WTC11 (cell line): Measurements from ENCODE around the gene AK8. TPM values are rescaled to one million over a fixed set of nuclear protein-coding genes. Genes with fewer than 3 reads are reported as not detected.

ENCODE experiments used
- ATAC-seq: fragments of 200-7000 bp; cut with Tn5 transposase; 2 replicates; pipeline ENCODE4 v1.10.0; 2021; ENCODE audit warnings: mild to moderate bottlenecking, moderate library complexity
- CTCF ChIA-PET: fragments of 300-600 bp; sonication (Branson Sonifier 250); formaldehyde crosslinking; loops from one replicate; lab custom pipeline; 2021; ENCODE audit warnings: antibody characterized with exemption; lab: Charles Lee
- POLR2A ChIA-PET: fragments of 350-600 bp; sonication (Branson Sonifier 250); formaldehyde crosslinking; loops from one replicate; lab custom pipeline; 2021; ENCODE audit warnings: antibody characterized with exemption; lab: Charles Lee
- DNase-seq: peaks from one replicate; pipeline ENCODE4 v3.0.0; 2021; ENCODE audit warnings: low spot score
- H3K27ac Mint-ChIP-seq: 2 replicates; pipeline ENCODE4 v1.8.0; 2021; ENCODE audit warnings: mixed read lengths
- H3K27me3 Mint-ChIP-seq: 2 replicates; pipeline ENCODE4 v1.8.0; 2021; ENCODE audit warnings: low read depth, mild to moderate bottlenecking, moderate library complexity, mixed read lengths
- H3K36me3 Mint-ChIP-seq: 2 replicates; pipeline ENCODE4 v1.8.0; 2021; ENCODE audit warnings: mixed read lengths
- H3K4me1 Mint-ChIP-seq: 2 replicates; pipeline ENCODE4 v1.8.0; 2022; ENCODE audit warnings: mixed read lengths
- H3K4me3 Mint-ChIP-seq: 2 replicates; pipeline ENCODE4 v1.8.0; 2021; ENCODE audit warnings: mild to moderate bottlenecking, moderate library complexity, mixed read lengths
- H3K9me3 Mint-ChIP-seq: 2 replicates; pipeline ENCODE4 v1.8.0; 2021; ENCODE audit warnings: mixed read lengths
- CBFB ChIP-seq: sonication (generic); formaldehyde crosslinking; IDR thresholded peaks from 2 replicates; pipeline ENCODE4 v1.8.1; 2022; ENCODE audit warnings: mild to moderate bottlenecking, low read depth, missing genetic modification reagents
- ESRRA ChIP-seq: sonication (generic); formaldehyde crosslinking; IDR thresholded peaks from 2 replicates; pipeline ENCODE4 v1.8.1; 2022; ENCODE audit warnings: mild to moderate bottlenecking, missing genetic modification reagents, borderline replicate concordance
- ETV6 ChIP-seq: sonication (generic); formaldehyde crosslinking; IDR thresholded peaks from 2 replicates; pipeline ENCODE4 v1.8.1; 2022; ENCODE audit warnings: mild to moderate bottlenecking, missing genetic modification reagents
- GRHL2 ChIP-seq: fragments of 250-450 bp; sonication (Bioruptor Pico); IDR thresholded peaks from 2 replicates; pipeline ENCODE4 v1.8.0; 2022; ENCODE audit warnings: mild to moderate bottlenecking, moderate library complexity; ENCODE audit not compliant: insufficient replicate concordance, severe bottlenecking
- HMGA2 ChIP-seq: fragments of 250-450 bp; sonication (Bioruptor Pico); IDR thresholded peaks from 2 replicates; pipeline ENCODE4 v1.4.0; 2021; ENCODE audit warnings: mild to moderate bottlenecking, moderate library complexity
- IRF2 ChIP-seq: sonication (generic); formaldehyde crosslinking; IDR thresholded peaks from 2 replicates; pipeline ENCODE4 v1.8.0; 2022; ENCODE audit warnings: low read depth, missing genetic modification reagents, borderline replicate concordance
- MXD4 ChIP-seq: fragments of 250-450 bp; sonication (Bioruptor Pico); IDR thresholded peaks from 2 replicates; pipeline ENCODE4 v1.8.0; 2021; ENCODE audit warnings: mild to moderate bottlenecking, moderate library complexity, borderline replicate concordance
- NR1H2 ChIP-seq: sonication (generic); formaldehyde crosslinking; IDR thresholded peaks from 2 replicates; pipeline ENCODE4 v1.9.0; 2021; ENCODE audit warnings: mild to moderate bottlenecking, moderate library complexity, missing genetic modification reagents
- RELA ChIP-seq: sonication (generic); formaldehyde crosslinking; IDR thresholded peaks from 2 replicates; pipeline ENCODE4 v1.8.1; 2022; ENCODE audit warnings: missing genetic modification reagents, mild to moderate bottlenecking, borderline replicate concordance
- SP1 ChIP-seq: sonication (generic); formaldehyde crosslinking; conservative IDR thresholded peaks from 2 replicates; pipeline ENCODE4 v1.8.1; 2022; ENCODE audit warnings: missing genetic modification reagents
- ZBTB21 ChIP-seq: sonication (generic); formaldehyde crosslinking; IDR thresholded peaks from 2 replicates; pipeline ENCODE4 v1.8.1; 2023; ENCODE audit warnings: mild to moderate bottlenecking, missing genetic modification reagents, borderline replicate concordance
- ZNF423 ChIP-seq: fragments of 250-450 bp; sonication (Bioruptor Pico); IDR thresholded peaks from 2 replicates; pipeline ENCODE4 v2.1.2; 2022; ENCODE audit warnings: mild to moderate bottlenecking, moderate library complexity
- total RNA-seq: library from RNA; stranded (reverse); gene quantifications from 3 replicates; pipeline ENCODE4 v1.2.3, GENCODE V29; 2021
- TF ChIP-seq, protein P1 (sequence below): fragments of 200-600 bp; IDR thresholded peaks from 2 replicates; pipeline ENCODE4 v1.8.0; 2022; ENCODE audit warnings: antibody characterized with exemption
- TF ChIP-seq, protein P2 (sequence below): fragments of 250-450 bp; sonication (Bioruptor Pico); IDR thresholded peaks from 2 replicates; pipeline ENCODE4 v1.9.0; 2021; ENCODE audit warnings: mild to moderate bottlenecking
- TF ChIP-seq, protein P3 (sequence below): sonication (generic); formaldehyde crosslinking; IDR thresholded peaks from 2 replicates; pipeline ENCODE4 v1.8.1; 2022; ENCODE audit warnings: missing genetic modification reagents, borderline replicate concordance
- TF ChIP-seq, protein P4 (sequence below): fragments of 250-450 bp; sonication (Bioruptor Pico); IDR thresholded peaks from 2 replicates; pipeline ENCODE4 v1.9.0; 2021; ENCODE audit warnings: moderate library complexity, mild to moderate bottlenecking, inconsistent platforms, borderline replicate concordance
- TF ChIP-seq, protein P5 (sequence below): sonication (generic); formaldehyde crosslinking; IDR thresholded peaks from 2 replicates; pipeline ENCODE4 v1.8.1; 2023; ENCODE audit warnings: mild to moderate bottlenecking, moderate library complexity, missing genetic modification reagents
- TF ChIP-seq, protein P6 (sequence below): sonication (generic); formaldehyde crosslinking; IDR thresholded peaks from 2 replicates; pipeline ENCODE4 v1.8.0; 2022; ENCODE audit warnings: mild to moderate bottlenecking, missing genetic modification reagents
- TF ChIP-seq, protein P7 (sequence below): sonication (generic); formaldehyde crosslinking; IDR thresholded peaks from 2 replicates; pipeline ENCODE4 v1.8.1; 2023; ENCODE audit warnings: mild to moderate bottlenecking, missing genetic modification reagents, moderate library complexity
- TF ChIP-seq, protein P8 (sequence below): sonication (generic); formaldehyde crosslinking; IDR thresholded peaks from 2 replicates; pipeline ENCODE4 v1.8.1; 2022; ENCODE audit warnings: low read depth, missing genetic modification reagents, borderline replicate concordance

Gene AK8
- total RNA-seq, 1 experiment from 2014 or later = 0.48 TPM

DNA sequence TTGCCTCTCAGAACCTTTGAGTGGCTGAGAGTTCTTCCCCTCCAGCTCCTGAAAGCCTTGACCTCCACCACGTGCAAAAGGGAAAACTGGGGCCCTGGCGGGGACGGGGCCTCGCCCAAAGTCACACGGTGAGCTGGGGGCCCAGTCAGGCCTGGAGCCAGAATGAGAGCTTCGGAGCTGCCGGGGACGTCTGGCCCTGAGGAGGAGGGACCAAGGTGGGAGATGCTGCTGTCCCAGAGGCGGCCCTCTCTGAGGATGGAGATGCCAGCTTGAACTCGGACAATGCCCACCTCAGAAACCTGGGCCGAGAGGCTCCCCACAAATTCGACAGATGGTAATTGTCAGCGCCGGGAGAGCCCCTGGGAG, 643 bp downstream of the AK8 start (continued):
- TF ChIP-seq IRF2 (CRISPR knock-in tag) (no peak), ETV6 (CRISPR knock-in tag) (no peak), ZNF423 (no peak), MXD4 (no peak), GRHL2 (no peak)
- TF ChIP-seq, protein P1, sequence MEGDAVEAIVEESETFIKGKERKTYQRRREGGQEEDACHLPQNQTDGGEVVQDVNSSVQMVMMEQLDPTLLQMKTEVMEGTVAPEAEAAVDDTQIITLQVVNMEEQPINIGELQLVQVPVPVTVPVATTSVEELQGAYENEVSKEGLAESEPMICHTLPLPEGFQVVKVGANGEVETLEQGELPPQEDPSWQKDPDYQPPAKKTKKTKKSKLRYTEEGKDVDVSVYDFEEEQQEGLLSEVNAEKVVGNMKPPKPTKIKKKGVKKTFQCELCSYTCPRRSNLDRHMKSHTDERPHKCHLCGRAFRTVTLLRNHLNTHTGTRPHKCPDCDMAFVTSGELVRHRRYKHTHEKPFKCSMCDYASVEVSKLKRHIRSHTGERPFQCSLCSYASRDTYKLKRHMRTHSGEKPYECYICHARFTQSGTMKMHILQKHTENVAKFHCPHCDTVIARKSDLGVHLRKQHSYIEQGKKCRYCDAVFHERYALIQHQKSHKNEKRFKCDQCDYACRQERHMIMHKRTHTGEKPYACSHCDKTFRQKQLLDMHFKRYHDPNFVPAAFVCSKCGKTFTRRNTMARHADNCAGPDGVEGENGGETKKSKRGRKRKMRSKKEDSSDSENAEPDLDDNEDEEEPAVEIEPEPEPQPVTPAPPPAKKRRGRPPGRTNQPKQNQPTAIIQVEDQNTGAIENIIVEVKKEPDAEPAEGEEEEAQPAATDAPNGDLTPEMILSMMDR = no peak
- TF ChIP-seq, protein P2, sequence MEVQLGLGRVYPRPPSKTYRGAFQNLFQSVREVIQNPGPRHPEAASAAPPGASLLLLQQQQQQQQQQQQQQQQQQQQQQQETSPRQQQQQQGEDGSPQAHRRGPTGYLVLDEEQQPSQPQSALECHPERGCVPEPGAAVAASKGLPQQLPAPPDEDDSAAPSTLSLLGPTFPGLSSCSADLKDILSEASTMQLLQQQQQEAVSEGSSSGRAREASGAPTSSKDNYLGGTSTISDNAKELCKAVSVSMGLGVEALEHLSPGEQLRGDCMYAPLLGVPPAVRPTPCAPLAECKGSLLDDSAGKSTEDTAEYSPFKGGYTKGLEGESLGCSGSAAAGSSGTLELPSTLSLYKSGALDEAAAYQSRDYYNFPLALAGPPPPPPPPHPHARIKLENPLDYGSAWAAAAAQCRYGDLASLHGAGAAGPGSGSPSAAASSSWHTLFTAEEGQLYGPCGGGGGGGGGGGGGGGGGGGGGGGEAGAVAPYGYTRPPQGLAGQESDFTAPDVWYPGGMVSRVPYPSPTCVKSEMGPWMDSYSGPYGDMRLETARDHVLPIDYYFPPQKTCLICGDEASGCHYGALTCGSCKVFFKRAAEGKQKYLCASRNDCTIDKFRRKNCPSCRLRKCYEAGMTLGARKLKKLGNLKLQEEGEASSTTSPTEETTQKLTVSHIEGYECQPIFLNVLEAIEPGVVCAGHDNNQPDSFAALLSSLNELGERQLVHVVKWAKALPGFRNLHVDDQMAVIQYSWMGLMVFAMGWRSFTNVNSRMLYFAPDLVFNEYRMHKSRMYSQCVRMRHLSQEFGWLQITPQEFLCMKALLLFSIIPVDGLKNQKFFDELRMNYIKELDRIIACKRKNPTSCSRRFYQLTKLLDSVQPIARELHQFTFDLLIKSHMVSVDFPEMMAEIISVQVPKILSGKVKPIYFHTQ (CRISPR knock-in tag) = no peak
- TF ChIP-seq, protein P3, sequence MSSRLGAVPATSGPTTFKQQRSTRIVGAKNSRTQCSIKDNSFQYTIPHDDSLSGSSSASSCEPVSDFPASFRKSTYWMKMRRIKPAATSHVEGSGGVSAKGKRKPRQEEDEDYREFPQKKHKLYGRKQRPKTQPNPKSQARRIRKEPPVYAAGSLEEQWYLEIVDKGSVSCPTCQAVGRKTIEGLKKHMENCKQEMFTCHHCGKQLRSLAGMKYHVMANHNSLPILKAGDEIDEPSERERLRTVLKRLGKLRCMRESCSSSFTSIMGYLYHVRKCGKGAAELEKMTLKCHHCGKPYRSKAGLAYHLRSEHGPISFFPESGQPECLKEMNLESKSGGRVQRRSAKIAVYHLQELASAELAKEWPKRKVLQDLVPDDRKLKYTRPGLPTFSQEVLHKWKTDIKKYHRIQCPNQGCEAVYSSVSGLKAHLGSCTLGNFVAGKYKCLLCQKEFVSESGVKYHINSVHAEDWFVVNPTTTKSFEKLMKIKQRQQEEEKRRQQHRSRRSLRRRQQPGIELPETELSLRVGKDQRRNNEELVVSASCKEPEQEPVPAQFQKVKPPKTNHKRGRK (CRISPR knock-in tag) = no peak
- TF ChIP-seq, all 79 proteins: peak for 0

DNA sequence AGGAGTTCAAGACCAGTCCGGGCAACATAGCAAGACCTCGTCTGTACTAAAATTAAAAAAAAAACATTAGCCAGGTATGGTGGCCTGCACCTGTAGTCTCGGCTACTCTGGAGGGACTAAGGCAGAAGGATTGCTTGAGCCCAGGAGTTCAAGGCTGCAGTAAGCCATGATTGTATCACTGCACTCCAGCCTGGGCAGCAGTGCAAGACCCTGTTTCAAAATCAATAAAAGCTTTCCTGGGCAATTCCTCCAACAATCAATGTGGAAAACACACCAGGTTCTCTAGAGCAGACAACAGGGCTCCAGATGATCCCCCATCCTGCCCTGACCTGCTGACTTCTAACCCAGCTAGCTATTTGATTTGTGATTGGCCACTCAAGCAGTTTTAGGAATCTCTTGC, 1.2 kb downstream of the AK8 start:
- no peak for DNase-seq
- ChIA-PET CTCF (interaction anchor here (0.8 to 1.5 kb wide), 3 partner anchors 28 to 1323 kb away, joined by 3 to 4 read pairs (median 3); no protein-coding TSS in a partner anchor), POLR2A (no interaction called here)
- 0 out of 2 replicates have a peak, but pooled peaks cover 3% of the 10 kb centered on the region for H3K4me1 Mint-ChIP-seq
- no peaks in the 10 kb centered on the region for H3K36me3 Mint-ChIP-seq
- H3K4me3 Mint-ChIP-seq = peak overlapping the region; percentile 73
- ATAC-seq = no peak
- H3K27me3 Mint-ChIP-seq = peaks cover 42% of the 10 kb centered on the region
- no peaks in the 10 kb centered on the region for H3K9me3 Mint-ChIP-seq
- H3K27ac Mint-ChIP-seq = no peak overlapping the region
- TF ChIP-seq, protein P4, sequence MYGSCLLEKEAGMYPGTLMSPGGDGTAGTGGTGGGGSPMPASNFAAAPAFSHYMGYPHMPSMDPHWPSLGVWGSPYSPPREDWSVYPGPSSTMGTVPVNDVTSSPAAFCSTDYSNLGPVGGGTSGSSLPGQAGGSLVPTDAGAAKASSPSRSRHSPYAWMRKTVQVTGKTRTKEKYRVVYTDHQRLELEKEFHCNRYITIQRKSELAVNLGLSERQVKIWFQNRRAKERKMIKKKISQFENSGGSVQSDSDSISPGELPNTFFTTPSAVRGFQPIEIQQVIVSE (CRISPR knock-in tag) = no peak
- TF ChIP-seq, protein P5, sequence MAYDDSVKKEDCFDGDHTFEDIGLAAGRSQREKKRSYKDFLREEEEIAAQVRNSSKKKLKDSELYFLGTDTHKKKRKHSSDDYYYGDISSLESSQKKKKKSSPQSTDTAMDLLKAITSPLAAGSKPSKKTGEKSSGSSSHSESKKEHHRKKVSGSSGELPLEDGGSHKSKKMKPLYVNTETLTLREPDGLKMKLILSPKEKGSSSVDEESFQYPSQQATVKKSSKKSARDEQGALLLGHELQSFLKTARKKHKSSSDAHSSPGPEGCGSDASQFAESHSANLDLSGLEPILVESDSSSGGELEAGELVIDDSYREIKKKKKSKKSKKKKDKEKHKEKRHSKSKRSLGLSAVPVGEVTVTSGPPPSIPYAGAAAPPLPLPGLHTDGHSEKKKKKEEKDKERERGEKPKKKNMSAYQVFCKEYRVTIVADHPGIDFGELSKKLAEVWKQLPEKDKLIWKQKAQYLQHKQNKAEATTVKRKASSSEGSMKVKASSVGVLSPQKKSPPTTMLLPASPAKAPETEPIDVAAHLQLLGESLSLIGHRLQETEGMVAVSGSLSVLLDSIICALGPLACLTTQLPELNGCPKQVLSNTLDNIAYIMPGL (CRISPR knock-in tag) = no peak
- TF ChIP-seq, protein P6, sequence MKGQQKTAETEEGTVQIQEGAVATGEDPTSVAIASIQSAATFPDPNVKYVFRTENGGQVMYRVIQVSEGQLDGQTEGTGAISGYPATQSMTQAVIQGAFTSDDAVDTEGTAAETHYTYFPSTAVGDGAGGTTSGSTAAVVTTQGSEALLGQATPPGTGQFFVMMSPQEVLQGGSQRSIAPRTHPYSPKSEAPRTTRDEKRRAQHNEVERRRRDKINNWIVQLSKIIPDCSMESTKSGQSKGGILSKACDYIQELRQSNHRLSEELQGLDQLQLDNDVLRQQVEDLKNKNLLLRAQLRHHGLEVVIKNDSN (CRISPR knock-in tag) = no peak
- TF ChIP-seq SP1 (CRISPR knock-in tag) (no peak), ESRRA (CRISPR knock-in tag) (no peak), CBFB (CRISPR knock-in tag) (no peak), HMGA2 (no peak), ZBTB21 (CRISPR knock-in tag) (no peak), RELA (CRISPR knock-in tag) (no peak), NR1H2 (CRISPR knock-in tag) (no peak)
- TF ChIP-seq, protein P7, sequence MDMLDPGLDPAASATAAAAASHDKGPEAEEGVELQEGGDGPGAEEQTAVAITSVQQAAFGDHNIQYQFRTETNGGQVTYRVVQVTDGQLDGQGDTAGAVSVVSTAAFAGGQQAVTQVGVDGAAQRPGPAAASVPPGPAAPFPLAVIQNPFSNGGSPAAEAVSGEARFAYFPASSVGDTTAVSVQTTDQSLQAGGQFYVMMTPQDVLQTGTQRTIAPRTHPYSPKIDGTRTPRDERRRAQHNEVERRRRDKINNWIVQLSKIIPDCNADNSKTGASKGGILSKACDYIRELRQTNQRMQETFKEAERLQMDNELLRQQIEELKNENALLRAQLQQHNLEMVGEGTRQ (CRISPR knock-in tag) = no peak
- TF ChIP-seq, protein P8, sequence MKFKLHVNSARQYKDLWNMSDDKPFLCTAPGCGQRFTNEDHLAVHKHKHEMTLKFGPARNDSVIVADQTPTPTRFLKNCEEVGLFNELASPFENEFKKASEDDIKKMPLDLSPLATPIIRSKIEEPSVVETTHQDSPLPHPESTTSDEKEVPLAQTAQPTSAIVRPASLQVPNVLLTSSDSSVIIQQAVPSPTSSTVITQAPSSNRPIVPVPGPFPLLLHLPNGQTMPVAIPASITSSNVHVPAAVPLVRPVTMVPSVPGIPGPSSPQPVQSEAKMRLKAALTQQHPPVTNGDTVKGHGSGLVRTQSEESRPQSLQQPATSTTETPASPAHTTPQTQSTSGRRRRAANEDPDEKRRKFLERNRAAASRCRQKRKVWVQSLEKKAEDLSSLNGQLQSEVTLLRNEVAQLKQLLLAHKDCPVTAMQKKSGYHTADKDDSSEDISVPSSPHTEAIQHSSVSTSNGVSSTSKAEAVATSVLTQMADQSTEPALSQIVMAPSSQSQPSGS (CRISPR knock-in tag) = no peak
